GM19351 (cell line): ENCODE data around the gene PAAF1.
"Not testable (repeated sequence)": the region's sequence is repeated elsewhere in the genome, so short reads cannot be mapped to it uniquely, and the experiment has no call there.

Experiments used
- ATAC-seq: cut with Tn5 transposase; IDR thresholded peaks from one replicate; pipeline ENCODE4 v1.9.1; 2021; ENCODE audit warnings: mild to moderate bottlenecking, moderate library complexity; ENCODE audit not compliant: unreplicated experiment

Gene PAAF1

DNA sequence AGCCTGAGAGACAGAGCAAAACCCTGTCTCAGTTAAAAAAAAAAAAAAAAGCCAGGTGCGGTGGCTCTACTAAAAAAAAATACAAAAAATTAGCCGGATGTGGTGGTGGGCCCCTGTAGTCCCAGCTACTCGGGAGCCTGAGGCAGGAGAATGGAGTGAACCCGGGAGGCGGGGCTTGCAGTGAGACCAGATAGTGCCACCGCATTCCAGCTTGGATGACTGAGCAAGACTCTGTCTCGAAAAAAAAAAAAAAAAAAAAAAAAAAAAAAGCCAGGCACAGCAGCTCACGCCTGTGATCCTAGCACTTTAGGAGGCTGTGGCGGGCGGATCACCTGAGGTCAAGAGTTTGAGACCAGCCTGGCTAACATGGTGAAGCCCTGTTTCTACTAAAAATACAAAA is 3.6 kb downstream of the PAAF1 start:
- not testable (repeated sequence) for ATAC-seq

DNA sequence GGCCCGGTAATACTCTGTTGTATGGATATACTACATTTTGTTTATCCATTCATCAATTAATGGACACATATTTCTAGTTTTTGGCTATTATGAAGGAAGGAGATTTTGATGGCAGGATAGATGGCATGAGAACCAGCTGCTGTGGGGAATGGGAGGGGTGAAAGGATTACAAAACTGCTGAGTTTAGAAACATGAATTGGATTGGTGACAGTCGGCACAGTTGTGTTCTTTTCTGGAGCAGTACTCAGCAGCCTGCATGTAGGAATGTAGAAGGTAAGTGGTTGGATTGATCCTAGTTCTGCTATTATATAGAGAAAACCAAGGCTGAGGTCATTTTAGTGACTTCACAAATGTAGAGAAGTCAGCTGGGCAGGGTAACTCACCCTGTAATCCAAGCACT is 7.1 kb downstream of the PAAF1 start:
- no peak for ATAC-seq

- ATAC-seq: no peak
These were observed 11.4 kb downstream of the PAAF1 start for GRCh38 chr11:73888244-73888643.

GRCh38 chr11:73889019-73889418 is 12.2 kb downstream of the PAAF1 start:
- ATAC-seq: no peak

DNA sequence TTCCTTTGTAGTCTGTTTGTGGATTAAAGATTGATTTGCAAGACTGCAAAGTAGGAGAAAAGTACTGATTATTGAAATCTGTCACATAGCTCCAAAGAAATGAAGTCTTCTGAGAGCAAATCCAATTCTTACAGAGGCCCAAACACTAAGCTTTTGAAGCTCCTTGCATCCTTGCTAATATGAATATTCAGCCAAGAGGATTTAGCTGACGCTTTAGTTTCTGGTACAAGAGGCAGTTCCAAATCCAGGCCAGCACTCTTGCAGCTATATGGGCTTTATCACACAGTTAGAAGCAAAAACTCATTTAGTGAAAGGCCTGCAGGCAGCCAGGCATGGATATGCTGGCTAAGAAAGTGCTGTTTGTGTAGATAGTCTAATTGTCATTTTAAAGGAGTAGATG is 12.7 kb downstream of the PAAF1 start:
- ATAC-seq: no peak

GRCh38 chr11:73893041-73893440 is 16.2 kb downstream of the PAAF1 start:
- ATAC-seq: no peak

- ATAC-seq: no peak
These were observed 18.0 kb downstream of the PAAF1 start for GRCh38 chr11:73894725-73895335.

- no peak for ATAC-seq
These were observed 25.5 kb downstream of the PAAF1 start for GRCh38 chr11:73902303-73902702.

DNA sequence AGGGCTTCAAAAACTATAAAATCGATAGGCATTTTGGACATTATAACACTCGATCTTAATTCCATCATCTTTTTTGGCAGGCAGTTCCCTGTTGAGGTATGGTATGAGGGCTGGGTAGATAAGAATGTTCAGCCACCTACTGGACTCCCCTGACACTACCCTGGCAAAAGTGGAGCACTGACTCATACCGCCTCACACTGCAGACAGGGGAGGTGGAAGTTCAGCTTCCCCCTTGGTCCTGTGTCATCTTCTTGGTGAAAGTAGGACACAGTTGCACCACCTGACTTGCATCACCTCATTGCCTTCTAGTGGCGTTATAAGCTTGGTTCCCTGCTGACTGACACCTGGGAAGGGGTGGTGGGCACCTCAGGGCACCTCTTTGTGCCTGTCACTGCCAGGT is 30.4 kb downstream of the PAAF1 start:
- ATAC-seq: no peak

DNA sequence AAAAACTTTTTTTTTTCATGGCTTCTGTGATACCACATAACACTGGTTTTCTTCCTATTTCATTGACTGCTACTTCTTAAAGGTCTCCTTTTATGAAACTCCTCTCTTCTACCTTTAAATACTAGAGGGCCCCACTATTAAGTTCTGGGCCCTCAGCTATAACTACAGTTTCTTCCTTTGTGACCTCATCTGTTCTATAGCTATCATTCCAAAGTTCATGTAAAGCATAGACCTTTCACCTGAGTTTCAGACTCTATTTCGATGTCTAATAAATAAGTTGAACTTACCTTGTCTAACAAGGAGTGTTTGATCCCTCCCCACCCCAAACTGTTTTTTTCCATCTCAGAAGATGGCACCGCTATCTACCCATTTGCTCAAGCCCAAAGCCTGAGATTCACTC is 35.2 kb downstream of the PAAF1 start:
- ATAC-seq: no peak

DNA sequence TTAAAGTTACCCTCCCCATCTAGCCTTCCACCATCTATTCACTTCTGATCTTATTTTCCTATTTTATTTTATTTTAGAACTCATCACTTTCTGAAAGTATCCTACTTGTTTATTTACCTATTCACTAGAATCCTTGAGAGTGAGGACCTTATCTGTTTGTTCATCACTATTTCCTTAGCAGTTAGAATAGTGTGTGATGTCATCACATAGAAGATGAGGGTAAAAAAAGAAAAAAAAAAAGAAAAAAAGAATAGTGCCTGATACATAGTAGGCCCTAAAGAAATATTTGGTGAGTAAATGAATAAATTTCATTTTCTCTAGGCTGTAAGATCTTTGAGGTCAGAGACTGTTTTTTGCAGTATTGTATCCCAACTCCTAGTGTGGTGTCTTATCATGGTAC is 36.7 kb downstream of the PAAF1 start:
- no peak for ATAC-seq

DNA sequence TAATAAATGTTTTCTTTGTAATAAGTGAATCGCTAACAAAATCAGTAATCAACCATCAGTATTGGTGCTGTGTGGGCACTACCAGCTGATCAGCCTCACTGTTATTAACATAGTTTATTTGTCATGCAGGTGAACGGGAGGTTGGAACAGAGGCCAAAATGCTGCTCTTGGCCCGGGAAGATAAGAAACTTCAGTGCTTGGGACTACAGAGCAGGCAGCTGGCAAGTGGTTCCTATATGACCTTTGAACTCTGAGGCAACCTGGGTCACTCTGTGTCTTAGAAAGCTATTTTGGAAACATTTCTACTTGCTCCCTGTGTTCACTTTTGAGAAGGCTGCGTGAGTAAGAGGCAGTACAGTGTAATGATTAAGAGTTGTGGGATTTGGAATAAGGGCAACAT is 37.5 kb downstream of the PAAF1 start:
- no peak for ATAC-seq

GRCh38 chr11:73916435-73916834 is 39.6 kb downstream of the PAAF1 start:
- no peak for ATAC-seq

GRCh38 chr11:73921180-73921579 is 44.4 kb downstream of the PAAF1 start:
- no peak for ATAC-seq

- no peak for ATAC-seq
These were observed 52.6 kb downstream of the PAAF1 start for GRCh38 chr11:73929388-73929787.

- no peak for ATAC-seq
These were observed 54.3 kb downstream of the PAAF1 start for GRCh38 chr11:73931039-73931645.

GRCh38 chr11:73931951-73932350 is 55.2 kb downstream of the PAAF1 start:
- no peak for ATAC-seq

DNA sequence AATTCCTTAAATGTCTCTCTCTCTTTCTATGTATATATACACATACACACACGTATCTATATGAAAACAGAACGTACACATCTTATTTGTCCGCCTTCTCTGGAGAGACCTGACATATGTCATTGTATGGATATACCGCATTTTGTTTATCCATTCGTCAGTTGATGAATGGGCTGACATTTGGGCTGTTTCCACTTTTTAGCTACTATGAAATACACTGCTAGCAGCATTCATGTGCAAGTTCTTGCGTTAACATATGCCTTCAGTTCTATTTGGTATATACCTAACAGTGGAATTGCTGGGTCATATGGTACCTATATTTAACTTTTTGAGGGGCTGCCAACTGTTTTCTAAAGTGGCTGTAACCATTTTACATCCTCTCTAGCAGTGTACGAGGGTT is 56.0 kb downstream of the PAAF1 start:
- no peak for ATAC-seq

- ATAC-seq: not testable (repeated sequence)
These were observed 59.2 kb downstream of the PAAF1 start for GRCh38 chr11:73936047-73936446.

DNA sequence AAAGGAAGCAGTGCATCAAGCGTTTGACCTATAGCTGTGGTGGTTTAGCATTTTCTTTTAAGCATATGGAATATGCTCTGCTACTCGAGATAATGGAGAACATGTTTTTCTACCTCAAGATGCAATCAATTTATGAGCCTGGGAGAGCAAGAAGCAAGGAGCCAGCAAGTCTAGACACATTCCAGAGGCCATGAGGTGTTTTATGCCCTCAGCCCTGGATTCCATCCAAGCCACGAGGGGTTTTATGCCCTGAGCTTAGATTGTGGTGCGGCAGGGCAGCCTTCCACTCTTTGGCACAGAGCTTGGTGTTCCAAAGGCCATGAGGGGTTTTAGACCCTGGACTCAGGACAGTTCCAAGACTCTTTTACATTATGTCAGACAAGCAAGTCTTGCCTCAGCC is 62.3 kb downstream of the PAAF1 start:
- no peak for ATAC-seq

- ATAC-seq: no peak
These were observed 64.2 kb downstream of the PAAF1 start for GRCh38 chr11:73940801-73941570.

DNA sequence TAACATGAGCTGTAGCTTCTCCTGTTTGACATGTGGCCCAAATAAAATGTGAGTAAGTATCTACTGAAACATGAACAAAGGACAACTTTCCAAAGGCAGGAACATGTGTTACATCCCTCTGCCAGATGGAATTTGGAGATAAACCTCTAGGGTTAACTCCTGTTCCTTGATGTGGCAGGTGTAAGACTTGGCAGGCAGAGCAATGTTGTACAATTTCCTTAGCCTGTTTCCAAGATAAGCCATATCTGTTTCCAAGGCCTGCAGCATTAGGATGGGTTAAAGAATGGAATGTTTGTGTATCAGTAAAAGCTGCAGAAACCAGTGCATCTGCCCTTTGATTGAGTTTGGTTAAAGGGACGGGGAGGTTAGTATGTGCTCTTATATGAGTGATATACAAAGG is 65.2 kb downstream of the PAAF1 start:
- ATAC-seq: no peak
